ENCODE measurements around the gene ZSCAN1.

ZSCAN1 gene

GRCh38 chr19:58091251-58091995 is 57.6 kb downstream of the ZSCAN1 start:
- FAIRE-seq (no peak), DNase-seq (ENCODE audit: insufficient read length, low spot score) (no peak)
- no peak for TF ChIP-seq CTCF (IDR thresholded peaks at IDR 0.05; ENCODE audit: insufficient read depth, missing control alignments)

GRCh38 chr19:58093071-58093470 is 59.2 kb downstream of the ZSCAN1 start:
- TF ChIP-seq CTCF (IDR thresholded peaks at IDR 0.05; ENCODE audit: insufficient read depth, missing control alignments), result no peak
- no peak for DNase-seq (ENCODE audit: insufficient read length, low spot score)
- FAIRE-seq, result no peak

- DNase-seq (ENCODE audit: insufficient read length, low spot score), result no peak
- TF ChIP-seq CTCF (IDR thresholded peaks at IDR 0.05; ENCODE audit: insufficient read depth, missing control alignments), result no peak
- FAIRE-seq, result no peak
Measured at GRCh38 chr19:58095328-58095727, 61.5 kb downstream of the ZSCAN1 start.

GRCh38 chr19:58096884-58097283 is 63.1 kb downstream of the ZSCAN1 start:
- no peak for TF ChIP-seq CTCF (IDR thresholded peaks at IDR 0.05; ENCODE audit: insufficient read depth, missing control alignments)
- no peak for DNase-seq (ENCODE audit: insufficient read length, low spot score)
- no peak for FAIRE-seq

- FAIRE-seq, result no peak
- no peak for TF ChIP-seq CTCF (IDR thresholded peaks at IDR 0.05; ENCODE audit: insufficient read depth, missing control alignments)
- no peak for DNase-seq (ENCODE audit: insufficient read length, low spot score)
Measured at GRCh38 chr19:58097349-58097748, 63.5 kb downstream of the ZSCAN1 start.

- FAIRE-seq (no peak), DNase-seq (ENCODE audit: insufficient read length, low spot score) (peak; percentile 97)
- no peak for TF ChIP-seq CTCF (IDR thresholded peaks at IDR 0.05; ENCODE audit: insufficient read depth, missing control alignments)
Measured at GRCh38 chr19:58097781-58098681, 64.2 kb downstream of the ZSCAN1 start, which contains the start of gene ZSCAN18. Gene ZSCAN18, minus strand, starts transcription at chr19:58098231. Its CDS starts 7,964 bp downstream, at chr19:58090267.

GRCh38 chr19:58098682-58098998 is 64.8 kb downstream of the ZSCAN1 start:
- FAIRE-seq (no peak), DNase-seq (ENCODE audit: insufficient read length, low spot score) (no peak)
- no peak for TF ChIP-seq CTCF (IDR thresholded peaks at IDR 0.05; ENCODE audit: insufficient read depth, missing control alignments)
